ENCODE data around the gene EDAR.

The EDAR gene

DNA sequence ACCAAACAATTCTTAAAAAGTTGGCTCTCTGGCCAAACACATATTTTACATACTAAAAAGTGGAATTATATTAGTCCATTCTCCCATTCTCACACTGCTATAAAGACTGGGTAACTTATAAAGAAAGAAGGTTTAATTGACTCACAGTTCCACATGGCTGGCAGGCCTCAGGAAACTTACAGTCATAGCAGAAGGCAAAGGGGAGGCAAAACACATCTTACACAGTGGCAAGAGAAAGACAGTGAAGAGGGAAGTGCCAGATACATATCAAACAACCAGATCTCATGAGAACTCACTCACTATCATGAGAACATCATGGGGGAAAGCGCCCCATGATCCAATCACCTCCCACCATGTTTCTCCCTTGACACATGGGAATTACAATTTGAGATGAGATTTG is 42.6 kb downstream of the EDAR start:
- no peak for TF ChIP-seq NFIC (IDR thresholded peaks at IDR 0.05)
- TF ChIP-seq CREB1 (IDR thresholded peaks at IDR 0.05; ENCODE audit: low read depth): no peak
- no peak for TF ChIP-seq TAF1 (IDR thresholded peaks at IDR 0.05; ENCODE audit: low read depth)
- no peak for TF ChIP-seq TEAD4 (IDR thresholded peaks at IDR 0.05)
- no peak for TF ChIP-seq EP300 (IDR thresholded peaks at IDR 0.05; ENCODE audit: borderline replicate concordance)
- TF ChIP-seq, protein P1, sequence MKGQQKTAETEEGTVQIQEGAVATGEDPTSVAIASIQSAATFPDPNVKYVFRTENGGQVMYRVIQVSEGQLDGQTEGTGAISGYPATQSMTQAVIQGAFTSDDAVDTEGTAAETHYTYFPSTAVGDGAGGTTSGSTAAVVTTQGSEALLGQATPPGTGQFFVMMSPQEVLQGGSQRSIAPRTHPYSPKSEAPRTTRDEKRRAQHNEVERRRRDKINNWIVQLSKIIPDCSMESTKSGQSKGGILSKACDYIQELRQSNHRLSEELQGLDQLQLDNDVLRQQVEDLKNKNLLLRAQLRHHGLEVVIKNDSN (IDR thresholded peaks at IDR 0.05): no peak
- no peak for TF ChIP-seq MAX (IDR thresholded peaks at IDR 0.05)
- TF ChIP-seq YY1 (IDR thresholded peaks at IDR 0.05; ENCODE audit: low read depth): no peak
- no peak for TF ChIP-seq RAD21 (IDR thresholded peaks at IDR 0.05; ENCODE audit: low read depth)
- TF ChIP-seq REST (IDR thresholded peaks at IDR 0.05; ENCODE audit: low read depth): no peak
- TF ChIP-seq FOXM1 (IDR thresholded peaks at IDR 0.05; ENCODE audit: borderline replicate concordance, low read depth): no peak
- TF ChIP-seq ZBTB7A (IDR thresholded peaks at IDR 0.05; ENCODE audit: low read depth): no peak
- no peak for TF ChIP-seq CEBPB (IDR thresholded peaks at IDR 0.05)
- TF ChIP-seq TCF12 (IDR thresholded peaks at IDR 0.05; ENCODE audit: low read depth): no peak
- no peak for TF ChIP-seq EGR1 (IDR thresholded peaks at IDR 0.05)

DNA sequence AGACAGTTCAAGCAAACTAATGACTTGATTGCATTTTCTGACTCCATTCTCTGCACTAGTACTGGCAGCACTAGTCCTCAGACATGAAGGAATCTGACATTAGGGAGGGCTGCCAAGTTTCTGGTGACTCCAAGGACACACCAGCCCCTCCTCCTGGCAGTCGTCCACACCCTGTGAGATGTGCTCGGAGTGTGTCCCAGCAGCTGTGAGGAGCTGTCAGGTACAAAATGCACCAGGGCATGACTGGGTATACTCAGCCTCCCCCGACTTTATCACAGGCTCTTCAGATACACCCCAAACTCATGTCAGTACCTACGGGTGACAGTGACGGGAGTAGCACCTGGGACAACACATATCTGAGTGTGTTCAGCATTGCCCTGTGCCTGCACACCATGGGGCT is 43.1 kb downstream of the EDAR start:
- TF ChIP-seq EP300 (IDR thresholded peaks at IDR 0.05; ENCODE audit: borderline replicate concordance) (no peak), TAF1 (IDR thresholded peaks at IDR 0.05; ENCODE audit: low read depth) (no peak), CEBPB (IDR thresholded peaks at IDR 0.05) (no peak), TEAD4 (IDR thresholded peaks at IDR 0.05) (no peak), REST (IDR thresholded peaks at IDR 0.05; ENCODE audit: low read depth) (no peak), MAX (IDR thresholded peaks at IDR 0.05) (no peak), ZBTB7A (IDR thresholded peaks at IDR 0.05; ENCODE audit: low read depth) (no peak)
- TF ChIP-seq, protein P1 (IDR thresholded peaks at IDR 0.05): no peak

DNA sequence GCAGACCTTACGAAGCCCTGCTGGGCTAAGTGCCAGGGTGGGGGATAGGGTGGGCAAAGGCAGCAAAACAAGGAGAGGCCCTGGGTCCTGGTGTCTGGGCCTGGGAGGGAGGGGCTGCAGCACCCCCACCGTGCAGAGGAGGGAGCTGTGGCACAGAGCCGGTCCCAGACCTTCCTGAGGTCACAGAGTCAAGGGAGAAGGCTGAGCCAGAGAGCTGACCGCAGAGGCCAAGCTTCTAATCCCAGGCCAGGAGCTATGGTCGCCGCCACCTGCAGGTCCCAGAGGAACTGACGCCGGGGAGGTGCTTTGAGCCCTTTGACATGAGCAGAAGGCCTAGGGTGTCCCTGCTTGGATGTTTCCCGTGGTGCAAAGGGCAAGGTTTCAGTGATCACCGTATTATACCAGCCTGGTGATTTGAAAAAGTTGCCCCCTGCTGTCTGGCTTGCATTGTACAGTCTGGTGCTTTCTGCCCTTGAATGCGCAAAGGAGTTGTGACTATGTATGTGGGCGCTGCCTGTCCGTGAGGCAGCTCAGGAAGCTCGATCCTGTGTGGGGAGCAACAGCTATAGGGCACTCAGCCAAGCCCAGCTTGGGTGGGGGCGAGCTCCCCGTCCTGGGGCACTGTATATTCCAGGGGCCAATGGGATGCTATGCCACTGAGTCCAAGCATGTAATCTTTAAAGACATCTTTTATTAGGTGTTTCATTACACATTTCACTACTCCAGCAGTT is 44.3 kb downstream of the EDAR start:
- TF ChIP-seq, protein P1 (IDR thresholded peaks at IDR 0.05): no peak
- TF ChIP-seq EP300 (IDR thresholded peaks at IDR 0.05; ENCODE audit: borderline replicate concordance) (no peak), NFIC (IDR thresholded peaks at IDR 0.05) (no peak), FOXM1 (IDR thresholded peaks at IDR 0.05; ENCODE audit: borderline replicate concordance, low read depth) (no peak), ZBTB7A (IDR thresholded peaks at IDR 0.05; ENCODE audit: low read depth) (no peak), CREB1 (IDR thresholded peaks at IDR 0.05; ENCODE audit: low read depth) (no peak), RAD21 (IDR thresholded peaks at IDR 0.05; ENCODE audit: low read depth) (no peak), REST (IDR thresholded peaks at IDR 0.05; ENCODE audit: low read depth) (no peak), MAX (IDR thresholded peaks at IDR 0.05) (no peak), TEAD4 (IDR thresholded peaks at IDR 0.05) (no peak), EGR1 (IDR thresholded peaks at IDR 0.05) (no peak), YY1 (IDR thresholded peaks at IDR 0.05; ENCODE audit: low read depth) (no peak), CEBPB (IDR thresholded peaks at IDR 0.05) (no peak), TCF12 (IDR thresholded peaks at IDR 0.05; ENCODE audit: low read depth) (no peak), TAF1 (IDR thresholded peaks at IDR 0.05; ENCODE audit: low read depth) (no peak)

All from Ishikawa (cell line).